Stomach (tissue), 4 donors: ENCODE measurements around the gene CHSY3.

Experiments used
- CTCF ChIP-seq, 7 experiments: fragments of 450-650 bp in 4 of 7; fragments of 200-600 bp in 3 of 7; sonication (generic) in 3 of 7; IDR thresholded peaks; one replicate each; pipeline ENCODE4 v1.5.1; 2016 to 2019; ENCODE audit warnings: antibody characterized with exemption in 7 of 7, control low read depth in 2 of 7, mild to moderate bottlenecking in 1 of 7
- EP300 ChIP-seq: sonication (generic); formaldehyde crosslinking; IDR thresholded peaks from one replicate; pipeline ENCODE4 v1.6.1; 2017; ENCODE audit warnings: antibody characterized with exemption
- POLR2A ChIP-seq, 4 donors: fragments of 450-650 bp; IDR thresholded peaks; one replicate each; pipeline ENCODE4 v1.6.1; 2016; ENCODE audit warnings: antibody characterized with exemption in 4 of 4, control low read depth in 2 of 4, mild to moderate bottlenecking in 1 of 4, moderate library complexity in 1 of 4
- POLR2AphosphoS5 ChIP-seq, 3 donors: sonication (generic); formaldehyde crosslinking; IDR thresholded peaks; one replicate each; pipeline ENCODE4 v1.6.1; 2016; ENCODE audit warnings: antibody characterized with exemption in 3 of 3

GRCh38 chr5:130055572-130055971 is 151.3 kb downstream of the CHSY3 start:
- TF ChIP-seq POLR2AphosphoS5 (IDR thresholded peaks at IDR 0.05) (no peak), CTCF (IDR thresholded peaks at IDR 0.05) (no peak), POLR2A (IDR thresholded peaks at IDR 0.05) (no peak), EP300 (no peak)
